HEK293 (cell line): Measurements from ENCODE around the gene IGDCC3.

Experiments used
- CTCF ChIP-seq: fragments of 450-650 bp; formaldehyde crosslinking; IDR thresholded peaks from 2 replicates; pipeline ENCODE4 v1.5.1; 2016; ENCODE audit warnings: missing biosample characterization, missing genetic modification characterization
- MEIS1 ChIP-seq: sonication (generic); formaldehyde crosslinking; IDR thresholded peaks from 2 replicates; pipeline ENCODE4 v1.8.1; 2022; ENCODE audit warnings: missing genetic modification reagents, mild to moderate bottlenecking, borderline replicate concordance
- MYNN ChIP-seq: fragments of 450-650 bp; formaldehyde crosslinking; IDR thresholded peaks from 2 replicates; pipeline ENCODE4 v1.5.1; 2016; ENCODE audit warnings: missing biosample characterization, missing genetic modification characterization, borderline replicate concordance
- PRDM1 ChIP-seq: fragments of 450-650 bp; formaldehyde crosslinking; IDR thresholded peaks from 2 replicates; pipeline ENCODE4; 2016; ENCODE audit warnings: missing biosample characterization, missing genetic modification characterization
- PRDM6 ChIP-seq: fragments of 450-650 bp; formaldehyde crosslinking; IDR thresholded peaks from 2 replicates; pipeline ENCODE4 v1.5.1; 2017; ENCODE audit warnings: missing biosample characterization, missing genetic modification characterization
- ZBTB1 ChIP-seq: fragments of 450-650 bp; formaldehyde crosslinking; IDR thresholded peaks from 2 replicates; pipeline ENCODE4 v1.5.1; 2016; ENCODE audit warnings: missing biosample characterization, missing genetic modification characterization
- ZNF16 ChIP-seq: fragments of 450-650 bp; formaldehyde crosslinking; IDR thresholded peaks from 2 replicates; pipeline ENCODE4 v1.5.1; 2016; ENCODE audit warnings: low read depth, missing biosample characterization, missing genetic modification characterization
- ZNF274 ChIP-seq, 2 experiments: fragments of 200-500 bp in 1 of 2; fragments of 450-650 bp in 1 of 2; sonication (Bioruptor generic) in 1 of 2; formaldehyde crosslinking in 1 of 2; IDR thresholded peaks; 2 replicates each; pipeline versions ENCODE4 v1.5.1 to v1.6.1; 2014 to 2016; ENCODE audit warnings: borderline replicate concordance in 1 of 2, inconsistent platforms in 1 of 2, low read length in 1 of 2, missing biosample characterization in 1 of 2, missing genetic modification characterization in 1 of 2
- ZNF302 ChIP-seq: fragments of 450-650 bp; formaldehyde crosslinking; IDR thresholded peaks from 2 replicates; pipeline ENCODE4 v1.5.1; 2016; ENCODE audit warnings: missing biosample characterization, missing genetic modification characterization, low read depth
- ZNF514 ChIP-seq: fragments of 450-650 bp; formaldehyde crosslinking; IDR thresholded peaks from 2 replicates; pipeline ENCODE4 v1.5.1; 2016; ENCODE audit warnings: missing biosample characterization, missing genetic modification characterization
- ZNF626 ChIP-seq: fragments of 450-650 bp; sonication (Bioruptor Pico); formaldehyde crosslinking; IDR thresholded peaks from 2 replicates; pipeline ENCODE4 v1.5.1; 2018; ENCODE audit warnings: missing biosample characterization, missing genetic modification characterization, inconsistent platforms
- ZNF660 ChIP-seq: fragments of 450-650 bp; IDR thresholded peaks from 2 replicates; pipeline ENCODE4 v1.5.1; 2018; ENCODE audit warnings: missing biosample characterization, mild to moderate bottlenecking, missing genetic modification characterization
- TF ChIP-seq, protein P1 (sequence below): fragments of 450-650 bp; formaldehyde crosslinking; IDR thresholded peaks from 2 replicates; pipeline ENCODE4 v1.5.1; 2016; ENCODE audit warnings: missing biosample characterization, missing genetic modification characterization, borderline replicate concordance

- TF ChIP-seq CTCF (no peak), PRDM1 (tag by site-specific recombination) (no peak), MEIS1 (CRISPR knock-in tag) (no peak), ZNF302 (tag by site-specific recombination) (no peak), ZNF16 (no peak), ZNF660 (tag by site-specific recombination) (no peak), ZNF626 (tag by site-specific recombination) (no peak), ZNF514 (tag by site-specific recombination) (no peak), ZBTB1 (no peak), PRDM6 (no peak), MYNN (tag by site-specific recombination) (no peak), ZNF274 (IDR thresholded peaks at IDR 0.05; ENCODE audit: low read length) (no peak), ZNF274 (tag by site-specific recombination; IDR thresholded peaks at IDR 0.05; ENCODE audit: borderline replicate concordance) (no peak)
- TF ChIP-seq, protein P1, sequence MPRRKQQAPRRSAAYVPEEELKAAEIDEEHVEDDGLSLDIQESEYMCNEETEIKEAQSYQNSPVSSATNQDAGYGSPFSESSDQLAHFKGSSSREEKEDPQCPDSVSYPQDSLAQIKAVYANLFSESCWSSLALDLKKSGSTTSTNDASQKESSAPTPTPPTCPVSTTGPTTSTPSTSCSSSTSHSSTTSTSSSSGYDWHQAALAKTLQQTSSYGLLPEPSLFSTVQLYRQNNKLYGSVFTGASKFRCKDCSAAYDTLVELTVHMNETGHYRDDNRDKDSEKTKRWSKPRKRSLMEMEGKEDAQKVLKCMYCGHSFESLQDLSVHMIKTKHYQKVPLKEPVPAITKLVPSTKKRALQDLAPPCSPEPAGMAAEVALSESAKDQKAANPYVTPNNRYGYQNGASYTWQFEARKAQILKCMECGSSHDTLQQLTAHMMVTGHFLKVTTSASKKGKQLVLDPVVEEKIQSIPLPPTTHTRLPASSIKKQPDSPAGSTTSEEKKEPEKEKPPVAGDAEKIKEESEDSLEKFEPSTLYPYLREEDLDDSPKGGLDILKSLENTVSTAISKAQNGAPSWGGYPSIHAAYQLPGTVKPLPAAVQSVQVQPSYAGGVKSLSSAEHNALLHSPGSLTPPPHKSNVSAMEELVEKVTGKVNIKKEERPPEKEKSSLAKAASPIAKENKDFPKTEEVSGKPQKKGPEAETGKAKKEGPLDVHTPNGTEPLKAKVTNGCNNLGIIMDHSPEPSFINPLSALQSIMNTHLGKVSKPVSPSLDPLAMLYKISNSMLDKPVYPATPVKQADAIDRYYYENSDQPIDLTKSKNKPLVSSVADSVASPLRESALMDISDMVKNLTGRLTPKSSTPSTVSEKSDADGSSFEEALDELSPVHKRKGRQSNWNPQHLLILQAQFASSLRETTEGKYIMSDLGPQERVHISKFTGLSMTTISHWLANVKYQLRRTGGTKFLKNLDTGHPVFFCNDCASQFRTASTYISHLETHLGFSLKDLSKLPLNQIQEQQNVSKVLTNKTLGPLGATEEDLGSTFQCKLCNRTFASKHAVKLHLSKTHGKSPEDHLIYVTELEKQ (tag by site-specific recombination): no peak
These were observed 46.0 kb downstream of the IGDCC3 start for GRCh38 chr15:65331811-65332210.
